Endothelial cell of umbilical vein (primary cell): ENCODE data around the gene TSPAN1. TPM values are rescaled to one million over a fixed set of nuclear protein-coding genes. Genes with fewer than 3 reads are reported as not detected.

Source experiments
- polyA plus RNA-seq, 4 experiments: library from polyadenylated mRNA; depleted of rRNA in 3 of 4; stranded (reverse) in 3 of 4; unstranded in 1 of 4; fragments of >200 nt; gene quantifications; 2 replicates each; pipeline versions ENCODE4 v1.2.1 to v1.2.3, GENCODE V29; 2011 to 2012; ENCODE audit warnings: missing spikeins in 1 of 4
- small RNA-seq: library from RNA; depleted of rRNA; stranded (forward); fragments of <200 nt; gene quantifications from one replicate; pipeline ENCODE3, GENCODE V24; 2012; ENCODE audit warnings: low replicate concordance, low read depth; ENCODE audit not compliant: insufficient read depth, insufficient read length
- total RNA-seq: library from RNA; stranded (reverse); gene quantifications from 2 replicates; pipeline ENCODE4 v1.2.3, GENCODE V29; 2021

The TSPAN1 gene
- total and polyA plus RNA-seq, 2 donors (not counting 3 experiments of a cell fraction or from before 2014, with no cell fraction given) = 0.65 to 0.88 TPM

Small RNA genes within 50 kb of the gene (small RNA-seq; reads per million reads assigned to genes)
- gene AL672043.1 = not detected

Other genes with a start within 250 kb of the TSPAN1 start
- gene PIK3R3, start 42.5 kb upstream of the TSPAN1 start, total RNA-seq = 14.3 and 14.6 TPM in 2 replicates
- gene PIK3R3, start 42.5 kb upstream of the TSPAN1 start, polyA plus RNA-seq = 6.1 and 7.5 TPM in 2 replicates
- not detected in 2 replicates for gene P3R3URF, start 1.4 kb downstream of the TSPAN1 start, total RNA-seq
- gene P3R3URF, start 1.4 kb downstream of the TSPAN1 start, polyA plus RNA-seq = not detected in 2 replicates
- 64.4 and 66.9 TPM in 2 replicates for gene POMGNT1, start 23.3 kb downstream of the TSPAN1 start, total RNA-seq
- gene POMGNT1, start 23.3 kb downstream of the TSPAN1 start, polyA plus RNA-seq = 64.3 and 67.5 TPM in 2 replicates
- gene LURAP1, start 28.2 kb downstream of the TSPAN1 start, total RNA-seq = 2.4 and 3.4 TPM in 2 replicates
- 2.3 and 2.5 TPM in 2 replicates for gene LURAP1, start 28.2 kb downstream of the TSPAN1 start, polyA plus RNA-seq
- gene RAD54L, start 72.7 kb downstream of the TSPAN1 start, total RNA-seq = 18.9 and 19.7 TPM in 2 replicates
- 10.1 and 10.5 TPM in 2 replicates for gene RAD54L, start 72.7 kb downstream of the TSPAN1 start, polyA plus RNA-seq
- gene LRRC41, start 128.5 kb downstream of the TSPAN1 start, total RNA-seq = 69.2 and 71.5 TPM in 2 replicates
- 91.1 and 105 TPM in 2 replicates for gene LRRC41, start 128.5 kb downstream of the TSPAN1 start, polyA plus RNA-seq
- gene UQCRH, start 128.6 kb downstream of the TSPAN1 start, total RNA-seq = 253 and 266 TPM in 2 replicates
- 301 and 527 TPM in 2 replicates for gene UQCRH, start 128.6 kb downstream of the TSPAN1 start, polyA plus RNA-seq
- 21.6 and 22.4 TPM in 2 replicates for gene NSUN4, start 165.7 kb downstream of the TSPAN1 start, total RNA-seq
- 18.6 and 23.4 TPM in 2 replicates for gene NSUN4, start 165.7 kb downstream of the TSPAN1 start, polyA plus RNA-seq
- gene FAAH, start 219.2 kb downstream of the TSPAN1 start, total RNA-seq = 1.5 TPM in 1 of 2 replicates, not detected in the other
- 0.47 and 0.76 TPM in 2 replicates for gene FAAH, start 219.2 kb downstream of the TSPAN1 start, polyA plus RNA-seq